H54 (cell line): ENCODE results near the gene COX7C.
"Not testable (repeated sequence)": the region's sequence is repeated elsewhere in the genome, so short reads cannot be mapped to it uniquely, and the experiment has no call there.

Source experiments
- DNase-seq: peaks from one replicate; pipeline ENCODE4 v3.0.0; 2011; ENCODE audit warnings: low spot score, mixed read lengths; ENCODE audit not compliant: insufficient read length
- FAIRE-seq: peaks from 3 replicates; lab custom pipeline; 2011; peaks lifted over from hg19 to GRCh38; lab: Jason Lieb, UNC
- POLR2A ChIP-seq: IDR thresholded peaks from 2 replicates; pipeline ENCODE4 v1.6.1; 2011; ENCODE audit warnings: low read depth, mild to moderate bottlenecking, low read length

COX7C gene

GRCh38 chr5:86631165-86631564 lies 13.4 kb downstream of the COX7C start:
- FAIRE-seq, result no peak
- no peak for TF ChIP-seq POLR2A
- DNase-seq, result no peak

- DNase-seq, result no peak
- no peak for TF ChIP-seq POLR2A
- FAIRE-seq, result no peak
Measured at GRCh38 chr5:86640998-86641397, 23.3 kb downstream of the COX7C start.

GRCh38 chr5:86644843-86645242 lies 27.1 kb downstream of the COX7C start:
- FAIRE-seq (no peak), DNase-seq (no peak)
- no peak for TF ChIP-seq POLR2A

DNA sequence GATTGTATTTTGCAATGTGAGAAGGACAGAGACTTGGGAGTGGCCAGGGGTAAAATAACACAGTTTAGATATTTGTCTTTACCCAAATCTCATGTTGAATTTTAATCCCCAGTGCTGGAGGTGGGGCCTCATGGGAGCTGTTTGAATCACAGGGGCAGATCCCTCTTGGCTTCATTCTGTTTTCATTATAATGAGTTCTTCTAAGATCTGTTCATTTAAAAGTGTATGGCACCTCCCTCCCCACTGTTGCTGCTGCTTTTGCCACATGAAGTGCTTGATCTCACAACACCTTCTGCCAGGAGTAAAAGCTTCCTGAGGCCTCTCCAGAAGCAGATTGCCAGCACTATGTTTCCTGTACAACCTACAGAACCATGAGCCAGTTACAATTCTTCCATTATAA lies 28.1 kb downstream of the COX7C start:
- no peak for FAIRE-seq
- no peak for TF ChIP-seq POLR2A
- DNase-seq, result no peak

DNA sequence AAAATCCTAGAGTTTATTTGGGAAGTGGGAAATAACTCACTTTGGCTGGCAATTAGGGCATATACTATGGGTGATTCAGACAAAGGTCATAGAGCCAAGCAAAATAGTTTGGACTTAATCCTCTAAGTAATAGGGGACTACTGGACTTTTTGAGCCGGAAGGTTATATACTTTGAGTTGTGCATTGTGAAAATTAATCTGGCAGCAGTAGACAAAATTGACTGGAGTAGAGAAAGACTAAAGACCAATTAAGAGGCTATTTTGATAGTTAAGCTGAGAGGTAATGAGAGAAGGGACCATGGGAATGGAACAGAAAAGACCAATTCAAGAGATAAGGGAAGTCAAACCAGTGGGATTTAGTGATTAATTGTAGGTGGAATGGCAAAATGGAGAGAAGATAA lies 28.9 kb downstream of the COX7C start:
- TF ChIP-seq POLR2A, result no peak
- DNase-seq (no peak), FAIRE-seq (no peak)

DNA sequence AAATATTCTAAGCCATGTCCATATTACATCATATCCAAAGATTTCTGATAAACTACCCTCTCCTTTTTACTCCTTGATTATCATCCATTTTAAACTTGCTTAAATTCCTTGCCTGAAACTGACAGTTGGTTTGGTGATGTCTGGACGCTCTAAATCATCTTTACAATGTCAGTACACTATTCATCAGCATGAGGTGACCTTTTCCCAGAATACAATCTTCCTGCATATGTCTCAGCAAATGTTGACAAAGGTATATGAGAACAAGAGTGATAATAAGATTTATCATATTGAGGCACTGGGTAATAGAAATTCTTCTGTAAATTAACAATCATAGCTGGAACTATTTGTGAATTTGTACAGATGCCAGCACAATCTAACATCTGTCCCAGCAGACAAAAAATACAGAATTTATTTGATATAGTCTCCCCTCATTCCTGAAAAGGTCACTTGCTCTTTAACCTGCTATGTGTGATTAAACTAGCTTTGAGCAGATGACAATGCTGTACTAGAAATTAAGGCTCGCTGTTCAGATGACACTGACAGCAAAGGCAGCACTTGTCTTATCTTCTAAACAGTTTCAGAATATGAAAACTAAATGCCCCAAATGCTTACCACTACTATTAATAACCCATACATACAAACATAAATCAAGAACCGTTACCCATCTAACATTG lies 32.2 kb downstream of the COX7C start:
- FAIRE-seq, result no peak
- DNase-seq, result no peak
- no peak for TF ChIP-seq POLR2A

DNA sequence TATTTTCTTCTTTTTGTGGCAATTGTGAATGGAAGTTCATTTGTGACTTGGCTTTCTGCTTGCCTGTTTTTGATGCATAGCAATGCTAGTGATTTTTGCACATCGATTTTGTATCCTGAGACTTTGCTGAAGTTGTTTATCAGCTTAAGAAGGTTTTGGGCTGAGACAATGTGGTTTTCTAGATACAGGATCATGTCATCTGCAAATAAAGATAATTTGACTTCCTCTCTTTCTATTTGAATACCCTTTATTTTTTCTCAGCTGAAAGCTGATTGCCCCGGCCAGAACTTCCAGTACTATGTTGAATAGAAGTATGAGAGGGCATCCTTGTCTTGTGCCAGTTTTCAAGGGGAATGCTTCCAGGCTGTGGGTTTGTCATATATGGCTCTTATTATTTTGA lies 43.0 kb downstream of the COX7C start:
- DNase-seq, FAIRE-seq: not testable (repeated sequence)

DNA sequence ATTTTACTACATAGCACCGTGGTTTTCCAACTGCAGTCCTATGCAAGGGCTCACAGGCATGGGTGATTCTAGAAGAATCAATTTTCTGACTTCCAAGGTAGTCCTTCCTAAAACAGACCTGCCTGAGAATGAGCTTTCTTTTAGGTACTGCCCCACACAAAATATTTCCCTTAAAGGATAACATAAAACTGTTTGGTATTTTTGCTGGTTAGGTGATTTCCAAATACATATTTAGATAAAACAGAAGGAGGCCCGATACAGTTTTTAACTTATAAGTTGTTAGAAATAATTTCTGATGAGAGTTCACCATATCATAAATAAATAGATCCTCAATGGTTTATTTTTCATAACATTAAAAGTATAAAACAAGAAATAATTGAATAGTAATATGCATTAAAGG lies 46.4 kb downstream of the COX7C start:
- FAIRE-seq, result no peak
- no peak for TF ChIP-seq POLR2A
- no peak for DNase-seq

DNA sequence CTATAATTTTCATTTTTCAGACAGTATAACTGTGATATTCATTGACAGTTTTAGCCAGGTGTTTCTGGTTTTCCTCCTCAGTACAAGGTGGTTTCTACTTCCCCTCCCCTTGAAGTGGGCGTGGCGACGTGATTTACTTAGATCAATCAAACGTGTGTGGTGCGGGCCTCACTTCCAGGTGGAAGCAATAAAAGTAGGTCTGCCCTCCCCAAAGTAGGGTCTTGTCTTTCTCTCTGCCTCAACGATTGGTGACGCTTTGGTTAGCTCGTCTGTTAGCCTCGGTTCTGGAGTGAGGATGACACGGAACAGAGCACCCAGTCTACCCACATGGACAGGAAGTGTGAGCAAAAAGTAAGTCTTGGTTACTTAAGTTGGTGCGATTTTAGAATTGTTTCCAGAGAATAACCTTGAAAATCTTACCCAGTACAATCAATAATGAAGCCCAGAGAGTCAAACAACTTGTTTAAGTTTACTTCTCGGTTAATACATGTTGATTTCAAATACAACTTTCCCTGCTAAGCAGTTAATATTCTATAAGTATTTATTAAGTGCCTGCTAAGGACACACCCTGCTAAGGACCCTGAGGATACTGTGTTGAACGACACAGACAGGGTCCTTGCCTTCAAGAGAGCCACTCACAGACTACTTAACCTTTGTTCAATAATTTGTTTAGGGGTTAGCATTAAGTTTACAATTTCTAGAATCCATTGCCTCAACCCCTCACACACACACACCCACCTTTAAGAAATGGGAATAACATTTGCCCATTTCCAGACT lies 48.4 kb downstream of the COX7C start:
- DNase-seq (no peak), FAIRE-seq (no peak)
- TF ChIP-seq POLR2A, result no peak

GRCh38 chr5:86666981-86667380 lies 49.2 kb downstream of the COX7C start:
- no peak for TF ChIP-seq POLR2A
- DNase-seq (no peak), FAIRE-seq (no peak)
